GM21825 (cell line): ENCODE measurements around the gene OIP5.
"Not testable (repeated sequence)": the region's sequence is repeated elsewhere in the genome, so short reads cannot be mapped to it uniquely, and the experiment has no call there.

Experiments
- ATAC-seq: cut with Tn5 transposase; IDR thresholded peaks from one replicate; pipeline ENCODE4 v1.9.1; 2021; ENCODE audit warnings: mild to moderate bottlenecking, moderate library complexity; ENCODE audit not compliant: unreplicated experiment

The OIP5 gene

DNA sequence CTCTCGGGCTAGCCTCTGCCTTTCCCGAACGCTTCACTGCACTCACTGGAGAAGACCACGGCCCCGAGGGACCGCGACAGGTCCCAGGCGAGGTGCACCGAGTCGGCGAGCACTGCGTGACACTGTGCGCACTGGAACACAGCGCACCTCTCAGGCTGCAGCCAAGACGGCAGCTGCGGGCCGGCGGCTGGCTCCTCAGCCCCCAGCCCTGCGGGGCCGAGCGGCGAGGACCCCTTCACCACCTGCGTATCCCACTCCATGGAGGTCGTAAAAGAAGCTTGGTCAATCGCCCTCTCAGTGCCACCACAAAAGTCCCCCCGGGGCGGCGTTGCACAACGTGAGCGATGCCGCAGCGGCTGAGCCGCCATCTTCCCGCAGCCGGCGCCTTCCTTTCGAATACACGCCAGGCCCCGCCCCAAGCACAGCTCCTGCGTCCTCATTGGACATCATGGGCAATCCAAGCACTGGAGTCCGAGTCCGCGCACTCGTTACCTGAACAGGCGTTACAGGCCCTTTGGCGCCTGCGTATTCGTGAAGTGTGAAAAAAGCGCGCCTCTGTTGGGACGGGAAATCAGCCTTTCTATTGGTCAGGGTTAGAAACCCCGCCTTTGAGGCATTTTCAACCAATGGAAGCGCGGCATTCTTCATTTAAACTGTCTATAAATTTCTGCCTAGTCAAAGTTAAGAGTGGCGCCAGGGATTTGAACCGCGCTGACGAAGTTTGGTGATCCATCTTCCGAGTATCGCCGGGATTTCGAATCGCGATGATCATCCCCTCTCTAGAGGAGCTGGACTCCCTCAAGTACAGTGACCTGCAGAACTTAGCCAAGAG lies at the start of gene OIP5, which contains the start of gene NUSAP1:
Gene OIP5, minus strand, starts transcription at position 398 of the 832 bp plus-strand sequence. Its CDS starts 30 bp downstream, at position 368.
Gene NUSAP1, plus strand, starts transcription at position 688 of the 832 bp plus-strand sequence. Its CDS starts 77 bp downstream, at position 765.
- peak; percentile 81 for ATAC-seq

DNA sequence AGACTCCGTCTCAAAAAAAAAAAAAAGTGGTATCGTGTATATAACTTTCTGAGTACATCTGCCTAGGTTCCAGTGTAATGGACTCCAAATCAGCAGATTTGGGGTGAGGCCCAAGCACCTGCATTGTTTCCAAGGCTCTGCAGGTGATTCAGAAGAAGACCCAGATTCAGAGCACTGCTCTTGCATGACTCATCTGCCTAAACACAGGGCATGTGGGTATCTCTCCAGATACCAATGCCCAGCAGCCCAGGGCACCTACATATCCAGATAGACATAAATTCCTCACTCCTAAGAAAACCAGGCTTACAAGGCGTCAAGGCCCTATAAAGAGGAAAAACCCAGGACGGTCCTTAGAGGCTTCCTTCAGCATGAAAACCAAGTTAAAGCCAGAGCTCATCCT lies 45.6 kb upstream of the OIP5 start:
- no peak for ATAC-seq

DNA sequence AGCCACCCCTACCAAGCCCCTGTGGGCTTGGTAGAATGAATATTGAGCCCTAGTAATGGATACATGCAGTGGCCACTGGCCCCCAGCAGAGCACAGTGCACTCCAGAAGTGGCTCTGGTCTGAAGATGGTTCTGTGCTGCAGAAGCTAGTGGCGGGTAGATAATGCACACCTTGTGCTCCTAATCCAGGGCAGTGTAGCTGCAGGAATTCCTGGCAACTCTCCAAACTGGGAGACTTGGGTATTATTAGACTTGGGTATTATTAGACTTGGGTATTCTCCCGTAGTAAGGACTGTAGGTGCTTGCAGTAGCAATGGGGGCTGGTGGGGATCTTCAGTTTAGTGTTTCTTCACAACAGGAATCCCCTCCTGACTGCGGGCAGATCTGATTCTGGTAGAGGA lies 35.0 kb upstream of the OIP5 start:
- ATAC-seq = no peak

DNA sequence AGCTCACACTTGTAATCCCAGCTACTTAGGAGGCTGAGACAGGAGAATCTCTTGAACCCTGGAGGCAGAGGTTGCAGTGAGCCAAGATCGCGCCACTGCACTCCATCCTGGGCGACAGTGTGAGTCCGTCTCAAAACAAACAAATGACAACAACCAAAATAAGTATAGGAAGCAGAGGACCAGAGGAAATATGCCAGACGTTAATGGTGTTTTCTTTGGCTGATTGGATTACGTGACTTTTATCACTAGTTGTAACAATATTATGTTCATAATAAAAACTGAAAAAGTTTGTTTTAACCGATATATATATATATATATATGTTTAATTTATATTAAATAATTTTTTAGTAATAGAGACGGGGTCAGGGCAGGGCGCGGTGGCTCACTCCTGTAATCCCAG lies 22.0 kb upstream of the OIP5 start:
- no peak for ATAC-seq

DNA sequence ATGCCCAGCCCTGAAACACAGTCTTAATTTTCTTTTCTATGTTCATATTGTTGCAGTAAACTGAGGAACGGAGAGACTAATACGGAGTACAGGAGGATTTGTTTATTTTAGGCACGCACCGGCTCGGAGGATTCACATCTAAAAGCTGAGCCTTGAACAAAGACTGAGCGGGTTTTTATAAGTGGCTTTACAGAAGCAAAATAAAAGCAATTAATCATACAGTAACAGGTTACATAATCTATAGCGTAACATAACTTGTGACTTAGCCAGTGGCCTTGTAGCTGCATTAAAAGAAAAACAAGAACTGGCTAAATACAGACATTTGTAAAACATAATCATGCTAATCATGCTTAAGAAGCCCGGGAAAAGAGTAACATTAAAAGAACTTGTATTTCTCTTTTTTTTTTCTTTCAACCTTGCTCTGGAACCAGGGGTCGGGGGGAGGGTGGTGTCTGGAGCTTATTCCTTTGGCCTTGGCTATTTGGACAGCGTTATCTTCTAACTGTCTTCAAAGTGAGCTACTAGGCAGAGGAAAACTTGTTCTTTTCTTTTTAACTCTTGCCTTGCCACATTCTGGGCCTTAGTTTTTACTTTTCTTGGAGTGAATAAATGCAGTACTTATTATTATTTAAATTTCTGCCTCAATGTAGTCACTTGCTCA lies 17.8 kb upstream of the OIP5 start:
- no peak for ATAC-seq

DNA sequence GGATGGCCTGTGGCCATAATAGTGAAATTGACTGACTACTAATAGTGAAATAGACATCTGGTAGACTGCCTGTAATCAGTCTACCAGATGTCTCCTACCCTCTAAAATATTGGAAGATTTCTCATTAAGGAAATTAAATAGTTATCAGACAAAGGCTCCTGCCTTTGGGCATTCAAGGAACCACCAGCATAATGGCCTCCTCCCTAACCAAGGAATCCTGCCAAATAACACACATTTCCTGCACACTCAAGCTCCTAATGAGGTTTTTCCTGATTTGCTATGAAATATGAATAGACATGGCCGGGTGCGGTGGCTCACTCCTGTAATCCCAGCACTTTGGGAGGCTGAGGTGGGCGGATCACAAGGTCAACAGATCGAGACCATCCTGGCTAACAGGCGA lies 14.8 kb upstream of the OIP5 start:
- ATAC-seq = no peak

DNA sequence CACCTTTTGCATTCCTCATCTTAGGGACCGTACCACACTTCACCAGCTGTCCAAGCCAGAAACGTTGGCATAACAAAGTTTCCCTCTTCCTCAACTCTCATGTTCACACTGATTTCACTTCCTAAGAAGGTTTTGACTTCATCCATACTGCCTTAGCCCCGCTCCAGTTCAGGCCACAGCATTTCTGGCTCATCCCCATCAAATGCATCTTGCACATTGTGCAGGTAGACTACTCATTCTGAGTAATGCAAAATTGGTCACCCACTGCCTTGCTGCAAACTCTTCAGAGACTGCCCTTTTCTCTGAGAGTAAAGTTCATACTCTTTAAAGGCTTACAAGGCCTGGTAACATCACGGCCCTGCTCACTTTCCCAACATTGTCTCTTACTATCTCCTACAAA lies 9.1 kb upstream of the OIP5 start:
- no peak for ATAC-seq

DNA sequence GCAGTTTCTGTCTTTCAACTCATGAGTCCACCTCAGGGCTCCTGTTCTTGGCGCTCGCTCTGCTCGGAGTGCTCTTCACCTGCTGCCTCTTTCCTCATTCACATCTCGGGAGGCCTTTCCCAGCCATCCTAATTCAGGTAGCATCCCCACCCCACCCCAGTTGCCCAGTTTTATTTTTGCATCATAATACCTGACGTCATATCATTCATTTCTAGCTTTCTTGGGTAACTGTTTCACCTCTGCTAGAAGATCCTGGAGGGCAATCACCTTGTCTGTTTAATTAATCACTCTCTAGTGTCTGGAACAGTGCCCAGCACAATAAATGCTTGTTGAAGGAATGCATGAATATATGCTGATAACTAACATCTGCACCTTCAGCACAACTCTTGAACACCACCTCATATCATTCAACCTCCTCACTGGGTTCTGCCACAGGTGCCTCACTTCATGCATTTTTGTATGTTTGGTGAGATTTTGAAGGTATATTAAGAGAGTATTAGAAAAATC lies 7.9 kb upstream of the OIP5 start:
- no peak for ATAC-seq

DNA sequence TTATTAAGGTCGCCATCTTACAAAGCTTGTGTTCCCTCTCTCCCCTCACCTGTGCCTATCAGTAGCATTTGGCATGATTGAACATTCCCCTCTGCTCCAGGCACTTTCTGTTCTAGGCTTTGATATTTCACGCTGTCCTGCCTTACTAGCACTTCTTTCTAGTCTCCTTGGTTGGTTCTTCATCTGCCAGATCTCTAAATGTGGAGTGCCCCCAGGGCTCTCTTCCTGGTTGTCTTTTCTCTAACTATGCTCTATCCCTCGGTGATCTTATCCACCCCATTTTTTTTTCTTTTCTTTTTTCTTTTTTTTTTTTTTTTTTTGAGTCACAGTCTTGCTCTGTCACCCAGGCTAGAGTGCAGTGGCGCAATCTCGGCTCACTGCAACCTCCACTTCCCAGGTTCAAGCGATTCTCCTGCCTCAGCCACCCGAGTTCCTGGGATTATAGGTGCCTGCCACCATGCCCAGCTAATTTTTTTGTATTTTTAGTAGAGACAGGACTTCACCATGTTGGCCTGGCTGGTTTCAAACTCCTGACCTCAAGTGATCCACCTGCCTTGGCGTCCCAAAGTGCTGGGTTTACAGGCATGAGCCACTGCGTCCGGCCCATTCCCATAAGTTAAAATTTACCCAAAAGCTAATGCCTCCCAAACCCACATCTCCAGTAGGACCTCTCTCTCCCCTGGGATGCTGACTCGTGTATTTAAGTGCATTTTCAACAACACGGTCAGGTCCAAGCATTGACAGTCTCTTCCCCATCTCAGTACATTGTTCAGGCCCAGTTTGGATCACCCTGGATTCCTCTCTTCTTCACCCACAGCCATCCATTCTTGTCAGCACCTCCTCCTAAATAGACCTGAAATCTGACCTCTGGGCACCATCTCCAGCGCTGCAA lies 5.5 kb upstream of the OIP5 start:
- ATAC-seq = no peak

DNA sequence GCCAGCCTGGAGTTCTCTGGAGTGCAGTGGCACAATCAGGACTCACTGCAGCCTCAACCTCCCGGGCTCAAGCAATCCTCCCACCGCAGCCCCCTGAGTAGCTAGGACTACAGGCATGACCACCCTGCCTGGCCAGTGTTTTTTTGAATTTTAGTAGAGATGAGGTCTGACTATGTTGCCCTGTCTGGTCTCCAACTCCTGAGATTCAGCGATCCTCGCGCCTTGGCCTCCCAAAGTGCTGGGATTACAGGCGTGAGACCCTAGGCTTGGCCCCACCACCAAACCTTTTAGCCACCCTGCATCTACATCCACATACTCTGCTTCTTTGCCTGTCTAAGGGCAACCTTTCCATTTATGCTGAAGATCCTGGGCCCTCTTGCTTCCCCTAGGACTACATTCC lies 4.7 kb upstream of the OIP5 start:
- ATAC-seq = no peak

DNA sequence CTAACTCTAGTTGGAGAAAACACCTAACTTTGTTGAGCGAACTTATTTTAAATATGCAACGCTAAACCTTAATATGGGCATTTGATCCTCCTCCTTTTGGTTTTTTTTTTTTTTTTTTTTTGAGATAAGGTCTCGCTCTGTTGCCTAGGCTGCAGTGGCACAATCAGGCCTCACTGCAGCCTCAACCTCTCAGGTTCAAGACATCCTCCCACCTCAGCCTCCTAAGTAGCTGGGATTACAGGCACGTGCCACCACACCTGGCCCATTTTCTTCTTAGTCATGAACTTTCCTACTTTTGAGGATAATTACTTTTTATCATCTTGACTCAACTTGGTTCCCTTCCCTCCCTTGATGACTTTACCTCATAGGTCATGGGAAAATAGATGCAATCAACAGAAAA lies 4.2 kb upstream of the OIP5 start:
- ATAC-seq = no peak

DNA sequence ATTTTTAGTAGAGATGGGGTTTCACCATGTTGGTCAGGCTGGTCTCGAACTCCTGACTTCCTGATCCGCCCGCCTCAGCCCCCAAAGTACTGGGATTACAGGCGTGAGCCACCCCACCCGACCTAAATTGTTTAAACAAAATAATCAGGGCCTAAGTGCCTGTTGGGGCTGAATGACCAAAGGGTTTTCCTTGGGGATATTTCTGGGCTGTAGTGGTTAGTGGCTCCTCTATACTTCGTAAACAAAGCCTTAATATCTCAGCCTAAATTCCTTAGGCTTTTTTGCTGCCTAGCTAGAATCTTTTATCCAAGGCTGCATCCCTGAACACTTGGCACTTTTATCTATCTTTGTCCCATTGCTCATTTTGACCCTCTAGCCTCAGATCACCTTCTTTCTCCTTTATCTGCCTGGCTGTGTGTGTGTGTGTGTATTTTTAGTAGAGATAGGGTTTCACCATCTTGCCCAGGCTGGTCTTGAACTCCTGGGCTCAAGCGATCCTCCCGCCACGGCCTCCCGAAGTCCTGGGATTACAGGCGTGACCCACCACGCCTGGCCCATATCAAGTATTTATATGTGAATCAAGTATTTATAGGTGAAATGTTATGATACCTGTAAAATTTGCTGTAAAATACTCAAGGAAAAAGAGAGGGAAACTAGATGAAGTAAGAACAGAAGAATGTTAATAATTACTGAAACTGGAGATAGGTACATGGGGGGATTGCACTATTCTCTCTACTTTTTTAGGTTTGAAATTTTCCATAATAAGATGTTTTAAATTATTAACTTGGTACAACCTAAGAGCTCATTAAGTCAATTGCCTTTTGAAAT lies 2.1 kb upstream of the OIP5 start:
- no peak for ATAC-seq

DNA sequence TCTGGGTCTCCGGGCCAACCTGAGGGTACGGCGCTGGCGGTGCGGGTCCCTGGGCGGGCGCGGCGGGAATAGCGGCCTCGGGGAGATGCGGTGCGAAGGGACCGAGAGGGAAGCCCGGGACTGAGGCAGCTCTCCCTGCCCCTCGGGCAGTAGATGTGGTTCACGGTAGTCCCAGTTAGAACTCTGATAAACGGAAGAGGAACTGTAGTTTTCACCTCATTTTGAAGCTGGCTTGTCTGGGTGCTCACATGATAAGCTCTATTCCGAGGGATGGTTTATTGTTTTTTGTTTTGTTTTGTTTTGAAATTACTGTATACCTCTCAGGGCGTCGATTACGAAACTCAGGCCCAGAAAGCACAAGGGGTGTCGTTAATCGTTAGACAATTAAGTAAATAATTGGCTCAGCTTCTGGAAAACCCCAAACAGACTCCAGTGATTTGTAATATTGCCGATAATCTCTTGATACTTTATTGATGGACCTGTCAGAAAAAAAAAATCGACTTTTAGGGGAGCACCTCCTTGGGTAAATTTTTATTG lies 703 bp upstream of the OIP5 start:
- peak; percentile 24 for ATAC-seq

DNA sequence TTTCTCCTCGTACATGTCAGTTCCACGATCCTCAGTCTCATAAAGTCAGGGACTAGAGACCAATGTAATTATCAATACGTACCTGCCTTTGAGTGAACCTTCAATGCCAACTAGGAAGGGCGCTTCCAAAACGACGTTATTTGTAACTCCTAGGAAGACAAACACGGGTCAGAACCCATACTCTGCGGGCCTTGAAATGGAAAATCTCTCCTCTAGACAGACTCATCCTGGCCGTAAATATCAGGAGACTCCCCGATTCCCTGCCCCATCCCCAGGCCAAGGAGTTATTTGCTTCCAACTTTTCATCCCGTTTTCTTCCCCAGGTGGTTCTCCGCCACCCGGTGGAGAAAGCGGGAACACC lies 578 bp downstream of the OIP5 start:
- no peak for ATAC-seq

DNA sequence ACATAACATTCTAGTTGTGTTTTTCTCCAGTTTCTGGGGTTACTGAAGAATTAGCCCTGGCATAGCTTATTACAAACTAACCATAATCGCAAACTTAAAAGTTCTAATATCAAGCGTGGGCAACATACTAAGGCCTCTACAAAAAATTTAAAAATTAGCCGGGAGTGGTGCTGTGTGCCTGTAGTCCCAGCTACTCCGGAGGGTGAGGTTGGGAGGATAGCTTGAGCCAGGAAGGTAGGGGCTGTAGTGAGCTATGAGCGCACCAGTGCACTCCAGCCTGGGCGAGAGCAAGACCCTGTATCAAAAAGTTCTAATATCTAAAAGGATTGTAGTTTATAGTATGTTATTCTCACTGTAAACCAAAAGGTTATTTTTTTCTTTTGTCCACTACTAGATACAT lies 1.1 kb downstream of the OIP5 start:
- no peak for ATAC-seq

DNA sequence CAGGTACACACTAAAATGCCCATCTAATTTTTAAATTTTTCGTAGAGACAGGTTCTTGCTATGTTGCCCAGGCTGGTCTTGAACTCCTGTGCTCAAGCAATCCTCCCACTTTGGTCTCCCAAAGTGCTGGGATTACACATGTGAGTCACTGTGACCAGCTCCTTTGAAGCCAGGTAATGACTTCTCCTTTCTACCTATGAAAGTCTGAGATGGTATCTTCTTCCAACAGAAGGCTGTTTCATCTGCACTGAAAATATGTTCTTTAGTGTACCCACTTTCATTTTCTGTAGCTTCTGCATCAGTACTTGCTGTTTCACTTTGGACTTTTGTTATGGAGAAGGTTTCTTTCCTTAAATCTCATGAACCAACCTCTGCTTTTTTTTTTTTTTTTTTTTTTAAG lies 8.8 kb downstream of the OIP5 start:
- no peak for ATAC-seq

DNA sequence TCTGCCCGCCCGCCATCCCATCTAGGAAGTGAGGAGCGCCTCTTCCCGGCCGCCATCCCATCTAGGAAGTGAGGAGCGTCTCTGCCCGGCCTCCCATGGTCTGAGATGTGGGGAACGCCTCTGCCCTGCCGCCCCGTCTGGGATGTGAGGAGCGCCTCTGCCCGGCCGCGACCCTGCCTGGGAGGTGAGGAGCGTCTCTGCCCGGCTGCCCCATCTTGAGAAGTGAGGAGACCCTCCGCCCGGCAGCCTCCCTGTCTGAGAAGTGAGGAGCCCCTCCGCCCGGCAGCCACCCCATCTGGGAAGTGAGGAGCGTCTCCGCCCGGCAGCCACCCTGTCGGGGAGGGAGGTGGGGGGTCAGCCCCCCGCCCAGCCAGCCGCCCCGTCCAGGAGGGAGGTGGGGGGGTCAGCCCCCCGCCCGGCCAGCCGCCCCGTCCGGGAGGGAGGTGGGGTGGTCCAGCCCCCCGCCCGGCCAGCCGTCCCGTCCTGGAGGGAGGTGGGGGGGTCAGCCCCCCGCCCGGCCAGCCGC lies 11.5 kb downstream of the OIP5 start:
- ATAC-seq = not testable (repeated sequence)

DNA sequence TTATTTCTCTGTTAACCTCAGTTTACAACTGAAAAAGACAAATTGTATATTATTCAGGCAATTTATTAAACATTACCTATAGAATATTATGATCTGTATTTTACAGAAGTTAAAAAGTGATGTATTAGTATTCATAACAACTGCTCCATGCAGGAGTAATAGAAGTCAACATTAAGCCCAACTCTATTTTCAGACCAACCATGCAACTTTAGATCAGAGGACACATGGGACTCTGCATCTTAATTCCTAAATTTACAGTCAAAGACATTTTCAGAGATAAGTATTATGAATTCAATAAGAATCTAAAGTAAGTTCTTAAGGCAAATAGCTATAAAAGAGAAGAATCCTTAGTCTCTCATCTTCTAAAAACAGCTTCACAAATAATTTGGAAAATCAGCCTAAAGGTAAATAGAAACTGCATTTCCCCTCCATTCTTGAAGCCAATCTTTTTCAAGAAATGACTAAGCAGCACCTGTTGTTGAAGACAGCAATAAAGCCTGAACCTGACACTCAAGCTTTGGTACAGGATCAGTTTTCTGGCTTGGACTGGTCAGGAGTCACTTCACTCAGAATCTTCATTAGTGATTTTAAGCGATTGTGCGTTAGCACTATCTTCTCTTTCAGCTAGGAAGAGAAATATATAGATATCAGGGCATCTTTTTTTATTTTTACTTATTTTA lies 23.0 kb downstream of the OIP5 start:
- peak; percentile 55 for ATAC-seq

DNA sequence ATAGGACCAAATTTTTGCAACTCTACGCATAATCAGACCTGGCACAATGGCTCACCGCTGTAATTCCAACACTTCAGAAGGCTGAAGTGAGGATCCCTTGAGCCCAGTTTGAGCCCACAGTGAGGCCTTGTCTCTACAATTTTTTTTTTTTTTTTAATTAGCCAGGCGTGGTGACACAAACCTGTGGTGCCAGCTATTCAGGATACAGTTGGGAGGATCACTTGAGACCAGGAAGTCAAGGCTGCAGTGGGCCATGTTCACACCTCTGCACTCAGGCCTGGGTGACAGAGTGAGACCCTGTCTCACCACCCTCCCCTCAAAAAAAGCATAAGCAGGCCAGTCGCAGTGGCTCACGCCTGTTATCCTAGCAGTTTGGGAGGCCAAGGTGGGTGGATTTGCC lies 24.7 kb downstream of the OIP5 start:
- ATAC-seq = no peak
